Neuronal stem cell (in vitro differentiated cells): Measurements from ENCODE around the gene KRT35.

Source experiments
- DNase-seq: peaks from one replicate; pipeline ENCODE4 v3.0.0-alpha.2; 2013; ENCODE audit warnings: low spot score
- H2AFZ ChIP-seq: one replicate; pipeline ENCODE4 v1.6.1; 2013; ENCODE audit warnings: mild to moderate bottlenecking, low read length, inconsistent platforms
- H2AK5ac ChIP-seq: 2 replicates; pipeline ENCODE4 v1.6.1; 2013; ENCODE audit warnings: low read depth, mild to moderate bottlenecking, inconsistent platforms, low read length, moderate library complexity, mixed read lengths
- H2BK120ac ChIP-seq: 2 replicates; pipeline ENCODE4 v1.6.1; 2013; ENCODE audit warnings: low read depth, mild to moderate bottlenecking, inconsistent platforms, low read length, moderate library complexity, mixed read lengths
- H2BK12ac ChIP-seq: one replicate; pipeline ENCODE4 v1.6.1; 2013; ENCODE audit warnings: low read length, inconsistent platforms
- H2BK15ac ChIP-seq: 2 replicates; pipeline ENCODE4 v1.6.1; 2013; ENCODE audit warnings: mild to moderate bottlenecking, low read length, inconsistent platforms, mixed read lengths
- H2BK5ac ChIP-seq: one replicate; pipeline ENCODE4 v1.6.1; 2013; ENCODE audit warnings: inconsistent platforms, mild to moderate bottlenecking, low read length, moderate library complexity
- H3K14ac ChIP-seq: one replicate; pipeline ENCODE4 v1.6.1; 2013; ENCODE audit warnings: low read length, inconsistent platforms
- H3K18ac ChIP-seq: 2 replicates; pipeline ENCODE4 v1.6.1; 2013; ENCODE audit warnings: low read length, inconsistent platforms
- H3K23ac ChIP-seq: 2 replicates; pipeline ENCODE4 v1.6.1; 2013; ENCODE audit warnings: low read depth, mild to moderate bottlenecking, mixed read lengths, low read length, inconsistent platforms; ENCODE audit not compliant: poor library complexity
- H3K27ac ChIP-seq: replicated peaks from 3 replicates; pipeline ENCODE4 v1.5.1; 2013; ENCODE audit warnings: low read length, inconsistent platforms
- H3K27me3 ChIP-seq, 3 experiments: 2 replicates each; pipeline ENCODE4 v1.6.1; 2013; ENCODE audit warnings: low read length in 3 of 3, mild to moderate bottlenecking in 2 of 3, inconsistent platforms in 1 of 3, low read depth in 1 of 3, mixed read lengths in 1 of 3, moderate library complexity in 1 of 3; ENCODE audit not compliant: control insufficient read depth in 3 of 3, insufficient read depth in 3 of 3
- H3K36me3 ChIP-seq, 2 donors: replicated peaks in 1 of 2; 2 replicates each; pipeline ENCODE4 v1.6.1; 2013; ENCODE audit warnings: low read length in 2 of 2; ENCODE audit not compliant: control insufficient read depth in 2 of 2, insufficient read depth in 2 of 2
- H3K4ac ChIP-seq: 2 replicates; pipeline ENCODE4 v1.6.1; 2013; ENCODE audit warnings: inconsistent platforms, mild to moderate bottlenecking, low read length, moderate library complexity
- H3K4me1 ChIP-seq, 2 donors: 1 replicate in 1 of 2; 2 replicates in 1 of 2; pipeline ENCODE4 v1.6.1; 2013; ENCODE audit warnings: low read length in 2 of 2, low read depth in 1 of 2; ENCODE audit not compliant: control insufficient read depth in 2 of 2, insufficient read depth in 1 of 2
- H3K4me2 ChIP-seq: one replicate; pipeline ENCODE4 v1.6.1; 2013; ENCODE audit warnings: mild to moderate bottlenecking, low read length, inconsistent platforms; ENCODE audit not compliant: insufficient read depth, poor library complexity, severe bottlenecking
- H3K4me3 ChIP-seq, 2 donors: 2 replicates each; pipeline ENCODE4 v1.5.1; 2013; ENCODE audit warnings: low read length in 2 of 2, mild to moderate bottlenecking in 2 of 2, inconsistent platforms in 1 of 2, moderate library complexity in 1 of 2
- H3K79me1 ChIP-seq: one replicate; pipeline ENCODE4 v1.6.1; 2013; ENCODE audit warnings: low read depth, mild to moderate bottlenecking, inconsistent platforms, low read length, moderate library complexity
- H3K9ac ChIP-seq: one replicate; pipeline ENCODE4 v1.6.1; 2013; ENCODE audit warnings: mild to moderate bottlenecking, low read depth, low read length, inconsistent platforms; ENCODE audit not compliant: poor library complexity
- H3K9me3 ChIP-seq, 2 donors: replicated peaks in 1 of 2; 2 replicates each; pipeline versions ENCODE3 to v1.6.1; 2013; ENCODE audit warnings: low read length in 2 of 2, mild to moderate bottlenecking in 2 of 2, inconsistent platforms in 1 of 2, low read depth in 1 of 2, mixed read lengths in 1 of 2, moderate library complexity in 1 of 2; ENCODE audit not compliant: control insufficient read depth in 2 of 2, insufficient read depth in 1 of 2
- H4K8ac ChIP-seq: one replicate; pipeline ENCODE4 v1.6.1; 2013; ENCODE audit warnings: low read depth, mild to moderate bottlenecking, inconsistent platforms, low read length, moderate library complexity
- H4K91ac ChIP-seq: one replicate; pipeline ENCODE4 v1.6.1; 2013; ENCODE audit warnings: low read length, low read depth, mild to moderate bottlenecking, inconsistent platforms; ENCODE audit not compliant: poor library complexity
- WGBS, 2 donors: extraction: QIAGEN DNeasy Blood & Tissue Kit; methylation state at CpG; one replicate each; pipeline ENCODE4 v1.1.7; 2013; ENCODE audit warnings: missing lambda C conversion rate in 2 of 2, mixed read lengths in 1 of 2; ENCODE audit not compliant: insufficient read length in 2 of 2, insufficient replicate concordance in 1 of 2; ENCODE audit errors: extremely low coverage in 2 of 2; 5-methylcytosine and 5-hydroxymethylcytosine counted together

The KRT35 gene

GRCh38 chr17:41505809-41506767, 25.1 kb upstream of the KRT35 start:
- H3K4me3 ChIP-seq, result no peak overlapping the region
- WGBS, 2 donors, result no CpG with 5 or more reads among the region's 14 CpGs
- H3K36me3 ChIP-seq, result no peaks in the 10 kb centered on the region
- no peak overlapping the region for H4K91ac ChIP-seq
- H3K27ac ChIP-seq, result no peak overlapping the region
- H3K4me1 ChIP-seq, result peaks cover 0 to 4% of the 10 kb centered on the region in 2 donors
- no peak overlapping the region for H3K4me2 ChIP-seq
- DNase-seq, result no peak
- H3K79me1 ChIP-seq, result no peaks in the 10 kb centered on the region
- H2BK5ac ChIP-seq, result no peak overlapping the region
- H3K27me3 ChIP-seq, result peaks cover 0 to 12% (median 0%) of the 10 kb centered on the region in 3 experiments
- H2BK120ac ChIP-seq, result no peak overlapping the region
- no peak overlapping the region for H3K18ac ChIP-seq
- no peak overlapping the region for H2AFZ ChIP-seq
- no peak overlapping the region for H3K23ac ChIP-seq
- H3K14ac ChIP-seq, result no peak overlapping the region
- H2BK12ac ChIP-seq, result no peak overlapping the region
- no peaks in the 10 kb centered on the region for H3K9me3 ChIP-seq
- H3K4ac ChIP-seq, result no peak overlapping the region
- H2BK15ac ChIP-seq, result no peak overlapping the region
- H2AK5ac ChIP-seq, result peak overlapping the region; percentile 30
- H3K9ac ChIP-seq, result no peak overlapping the region
- H4K8ac ChIP-seq, result no peak overlapping the region

- no peak for DNase-seq
- no CpG with 5 or more reads among the region's 17 CpGs for WGBS, 2 donors
Observed at GRCh38 chr17:41505007-41505808, 24.3 kb upstream of the KRT35 start, which contains the start of gene KRT13. TSS of gene KRT13 (minus strand) at chr17:41505612. CDS start at chr17:41505550, 62 bp downstream.

GRCh38 chr17:41504246-41504977, 23.5 kb upstream of the KRT35 start:
- no peak overlapping the region for H2BK12ac ChIP-seq
- no peak overlapping the region for H4K8ac ChIP-seq
- no peaks in the 10 kb centered on the region for H3K36me3 ChIP-seq
- H3K27ac ChIP-seq, result no peak overlapping the region
- no peak overlapping the region for H3K4me3 ChIP-seq
- no peak overlapping the region for H3K23ac ChIP-seq
- H3K9ac ChIP-seq, result no peak overlapping the region
- no CpG with 5 or more reads among the region's 8 CpGs for WGBS, 2 donors
- H3K14ac ChIP-seq, result no peak overlapping the region
- no peak overlapping the region for H4K91ac ChIP-seq
- H3K18ac ChIP-seq, result no peak overlapping the region
- no peak overlapping the region for H3K4ac ChIP-seq
- no peak overlapping the region for H2AK5ac ChIP-seq
- peaks cover 0 to 8% (median 0%) of the 10 kb centered on the region in 3 experiments for H3K27me3 ChIP-seq
- H2BK15ac ChIP-seq, result no peak overlapping the region
- H3K4me1 ChIP-seq, result peaks cover 0 to 11% of the 10 kb centered on the region in 2 donors
- no peak for DNase-seq
- H3K4me2 ChIP-seq, result no peak overlapping the region
- no peak overlapping the region for H2BK120ac ChIP-seq
- no peak overlapping the region for H2BK5ac ChIP-seq
- no peaks in the 10 kb centered on the region for H3K79me1 ChIP-seq
- H3K9me3 ChIP-seq, result no peaks in the 10 kb centered on the region
- no peak overlapping the region for H2AFZ ChIP-seq

More at GRCh38 chr17:41505007-41505808, 24.3 kb upstream of the KRT35 start, which contains the start of gene KRT13:
- no peak within 1 kb of the TSS for H3K23ac ChIP-seq
- H2BK5ac ChIP-seq, result no peak within 1 kb of the TSS
- H3K36me3 ChIP-seq, result no peaks in the 10 kb centered on the region
- H2BK12ac ChIP-seq, result no peak within 1 kb of the TSS
- H3K9ac ChIP-seq, result no peak within 1 kb of the TSS
- no peaks in the 10 kb centered on the region for H3K9me3 ChIP-seq
- no peak within 1 kb of the TSS for H2AFZ ChIP-seq
- H2AK5ac ChIP-seq, result peak within 1 kb of the TSS; percentile 30
- H2BK120ac ChIP-seq, result no peak within 1 kb of the TSS
- H2BK15ac ChIP-seq, result peak within 1 kb of the TSS; percentile 53
- no peak within 1 kb of the TSS for H3K14ac ChIP-seq
- no peak within 1 kb of the TSS for H3K27ac ChIP-seq
- no peaks in the 10 kb centered on the region for H3K79me1 ChIP-seq
- H3K4me1 ChIP-seq, result peaks cover 0 to 10% of the 10 kb centered on the region in 2 donors
- H3K4me2 ChIP-seq, result no peak within 1 kb of the TSS
- H3K18ac ChIP-seq, result peak within 1 kb of the TSS; percentile 37
- H4K91ac ChIP-seq, result no peak within 1 kb of the TSS
- peaks cover 0 to 11% (median 0%) of the 10 kb centered on the region in 3 experiments for H3K27me3 ChIP-seq
- H3K4ac ChIP-seq, result no peak within 1 kb of the TSS
- H3K4me3 ChIP-seq, result no peak within 1 kb of the TSS
- H4K8ac ChIP-seq, result no peak within 1 kb of the TSS
